Parathyroid adenoma (tissue), 2 donors: Measurements from ENCODE around the gene CAP2.

ENCODE experiments used
- H2AFZ ChIP-seq: fragments of 300-600 bp; sonication (generic); one replicate; pipeline ENCODE4 v1.7.0; 2017; ENCODE audit warnings: antibody characterized with exemption, mild to moderate bottlenecking
- H3K27ac ChIP-seq: fragments of 300-600 bp; sonication (generic); one replicate; pipeline ENCODE4 v1.7.0; 2017
- H3K27me3 ChIP-seq: fragments of 300-600 bp; sonication (generic); one replicate; pipeline ENCODE4 v1.7.0; 2017; ENCODE audit warnings: low read length; ENCODE audit not compliant: control insufficient read depth, insufficient read depth
- H3K36me3 ChIP-seq: fragments of 300-600 bp; sonication (generic); one replicate; pipeline ENCODE4 v1.7.0; 2017; ENCODE audit warnings: low read length; ENCODE audit not compliant: control insufficient read depth, insufficient read depth
- H3K4me1 ChIP-seq: fragments of 300-600 bp; sonication (generic); one replicate; pipeline ENCODE4 v1.7.0; 2017; ENCODE audit warnings: control low read depth
- H3K4me2 ChIP-seq: fragments of 300-600 bp; sonication (generic); one replicate; pipeline ENCODE4 v1.7.0; 2017; ENCODE audit warnings: low read length
- H3K4me3 ChIP-seq: fragments of 300-600 bp; sonication (generic); one replicate; pipeline ENCODE4 v1.7.0; 2017; ENCODE audit warnings: low read depth, low read length
- H3K79me2 ChIP-seq: fragments of 300-600 bp; sonication (generic); one replicate; pipeline ENCODE4 v1.7.0; 2017; ENCODE audit warnings: control low read depth
- H3K9ac ChIP-seq: fragments of 300-600 bp; sonication (generic); one replicate; pipeline ENCODE4 v1.7.0; 2017; ENCODE audit warnings: mild to moderate bottlenecking
- H3K9me3 ChIP-seq: fragments of 300-600 bp; sonication (generic); one replicate; pipeline ENCODE4 v1.7.0; 2017; ENCODE audit warnings: low read length; ENCODE audit not compliant: control insufficient read depth
- CTCF ChIP-seq: fragments of 300-600 bp; sonication (generic); IDR thresholded peaks from one replicate; pipeline ENCODE4 v1.7.0; 2017; ENCODE audit warnings: antibody characterized with exemption, mild to moderate bottlenecking
- donor health status: primary hyperparathyroidism.

CAP2 gene

GRCh38 chr6:17478223-17478907, 85.0 kb downstream of the CAP2 start:
- Histone ChIP-seq H3K79me2 (peaks cover 4% of the 10 kb centered on the region), H3K27me3 (no peaks in the 10 kb centered on the region), H3K4me1 (peaks cover 5% of the 10 kb centered on the region), H3K9me3 (no peaks in the 10 kb centered on the region), H3K9ac (no peak overlapping the region), H3K4me3 (no peak overlapping the region), H3K27ac (peak overlapping the region; percentile 40), H3K36me3 (no peaks in the 10 kb centered on the region), H2AFZ (peak overlapping the region; percentile 30), H3K4me2 (no peak overlapping the region)
- no peak for TF ChIP-seq CTCF

DNA sequence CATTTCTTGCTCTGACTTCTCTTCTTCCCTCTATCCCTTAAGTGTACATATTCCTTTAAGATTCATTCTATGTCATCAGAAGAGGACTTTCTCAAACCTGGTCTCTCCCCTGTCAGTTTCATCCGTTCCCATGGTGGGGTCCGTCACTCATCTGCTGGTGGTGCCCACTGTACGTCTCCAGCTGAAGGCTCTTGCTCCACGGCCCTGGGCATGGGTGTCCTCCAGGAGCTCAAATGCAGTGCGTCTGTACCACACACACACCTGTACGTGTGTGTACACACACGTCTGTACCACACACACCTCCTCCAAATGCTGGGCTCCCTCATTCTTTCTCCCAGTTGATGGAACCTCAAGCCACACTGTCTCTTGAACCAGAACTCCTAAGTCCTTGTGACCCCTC, 85.6 kb downstream of the CAP2 start:
- TF ChIP-seq CTCF: no peak
- no peak overlapping the region for H2AFZ ChIP-seq
- H3K9ac ChIP-seq: no peak overlapping the region
- no peaks in the 10 kb centered on the region for H3K27me3 ChIP-seq
- H3K36me3 ChIP-seq: no peaks in the 10 kb centered on the region
- H3K27ac ChIP-seq: peak overlapping the region; percentile 40
- H3K79me2 ChIP-seq: peaks cover 4% of the 10 kb centered on the region
- no peak overlapping the region for H3K4me2 ChIP-seq
- H3K9me3 ChIP-seq: no peaks in the 10 kb centered on the region
- peaks cover 4% of the 10 kb centered on the region for H3K4me1 ChIP-seq
- no peak overlapping the region for H3K4me3 ChIP-seq

GRCh38 chr6:17480476-17480875, 87.1 kb downstream of the CAP2 start:
- no peak overlapping the region for H3K27ac ChIP-seq

DNA sequence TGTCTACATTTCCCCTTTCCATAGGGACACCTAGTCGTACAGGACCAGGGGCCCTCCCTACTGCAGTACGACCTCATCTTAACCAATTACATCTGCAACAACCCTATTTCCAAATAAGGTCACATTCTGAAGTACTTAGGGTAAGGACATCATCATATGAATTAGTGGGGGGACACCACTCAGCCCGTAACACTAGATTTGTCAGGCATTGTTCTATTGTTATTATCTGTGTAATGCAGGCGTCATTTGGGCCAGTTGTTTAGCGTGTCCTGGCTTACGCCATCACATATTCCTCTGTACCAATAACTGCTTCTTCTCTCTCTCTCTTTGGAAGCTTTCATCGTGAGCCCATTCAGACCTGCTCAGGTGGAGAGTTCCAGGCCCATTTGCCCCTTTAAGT, 89.3 kb downstream of the CAP2 start:
- Histone ChIP-seq H3K27me3 (no peaks in the 10 kb centered on the region), H3K4me2 (no peak overlapping the region), H3K9ac (no peak overlapping the region), H3K9me3 (no peaks in the 10 kb centered on the region), H3K79me2 (peaks cover 4% of the 10 kb centered on the region), H3K27ac (no peak overlapping the region), H2AFZ (no peak overlapping the region), H3K4me1 (peaks cover 18% of the 10 kb centered on the region), H3K4me3 (no peak overlapping the region), H3K36me3 (no peaks in the 10 kb centered on the region)
- no peak for TF ChIP-seq CTCF

More at GRCh38 chr6:17480476-17480875, 87.1 kb downstream of the CAP2 start:
- no peaks in the 10 kb centered on the region for H3K9me3 ChIP-seq
- H3K9ac ChIP-seq: no peak overlapping the region
- peaks cover 15% of the 10 kb centered on the region for H3K4me1 ChIP-seq
- H3K79me2 ChIP-seq: peaks cover 4% of the 10 kb centered on the region
- no peaks in the 10 kb centered on the region for H3K36me3 ChIP-seq
- no peak overlapping the region for H2AFZ ChIP-seq
- no peak for TF ChIP-seq CTCF
- H3K4me3 ChIP-seq: no peak overlapping the region
- no peaks in the 10 kb centered on the region for H3K27me3 ChIP-seq
- H3K4me2 ChIP-seq: no peak overlapping the region
